K562 (cell line): Measurements from ENCODE around the gene MEGF11. TPM values are rescaled to one million over a fixed set of nuclear protein-coding genes. Genes with fewer than 3 reads are reported as not detected.

ENCODE experiments used
- ATAC-seq: fragments of 200-7000 bp; cut with Tn5 transposase; 3 replicates; pipeline ENCODE4 v1.9.1; 2020; ENCODE audit warnings: moderate library complexity
- BruUV-seq: library from RNA; stranded (reverse); fragments of 400-500 nt; replicated peaks from 2 replicates; lab custom pipeline; 2021; lab: Mats Ljungman, UMichigan
- CTCF ChIA-PET: fragments of 300-600 bp; formaldehyde crosslinking; extraction: SDS; loops from one replicate; lab custom pipeline; 2021; ENCODE audit warnings: low intra/inter-chr PET ratio; lab: Yijun Ruan, JAX
- POLR2A ChIA-PET: fragments of 300-600, 350-650 bp; sonication (Branson Sonifier 250); formaldehyde crosslinking; extraction: SDS; loops from one replicate; lab custom pipeline; 2021; ENCODE audit warnings: antibody characterized with exemption, inconsistent platforms; lab: Yijun Ruan, JAX
- DNase-seq, 4 experiments: peaks; one replicate each; pipeline versions ENCODE4 v3.0.0 to v3.0.0-alpha.2; 2011 to 2018; ENCODE audit warnings: low spot score in 3 of 4, mixed read lengths in 3 of 4; ENCODE audit errors: extremely low read depth in 1 of 4
- FAIRE-seq: peaks from 2 replicates; lab custom pipeline; 2011; peaks lifted over from hg19 to GRCh38; lab: Jason Lieb, UNC
- H2AFZ ChIP-seq: 2 replicates; pipeline ENCODE4 v1.6.0; 2011; ENCODE audit warnings: low read depth, low read length, control low read depth, inconsistent platforms
- H3K27ac ChIP-seq: fragments of 200-600 bp; 3 replicates; pipeline ENCODE4 v1.8.0; 2011; ENCODE audit warnings: low read depth, mild to moderate bottlenecking, control low read depth, inconsistent platforms, low read length, moderate library complexity, mixed read lengths; ENCODE audit errors: extremely low read depth
- H3K27me3 ChIP-seq, 2 experiments: fragments of 300-600 bp in 1 of 2; 2 replicates in 1 of 2; 3 replicates in 1 of 2; pipeline versions ENCODE4 v1.6.0 to v1.8.0; 2011; ENCODE audit warnings: inconsistent platforms in 2 of 2, low read length in 2 of 2, mild to moderate bottlenecking in 1 of 2, mixed read lengths in 1 of 2, moderate library complexity in 1 of 2; ENCODE audit not compliant: control insufficient read depth in 2 of 2, insufficient read depth in 2 of 2
- H3K36me3 ChIP-seq: fragments of 300-600 bp; 3 replicates; pipeline ENCODE4 v1.8.0; 2011; ENCODE audit warnings: mild to moderate bottlenecking, low read length, inconsistent platforms; ENCODE audit not compliant: control insufficient read depth, insufficient read depth
- H3K4me1 ChIP-seq, 2 experiments: fragments of 200-600 bp in 1 of 2; replicated peaks in 1 of 2; 2 replicates in 1 of 2; 3 replicates in 1 of 2; pipeline versions ENCODE4 v1.5.1 to v1.8.0; 2011; ENCODE audit warnings: inconsistent platforms in 2 of 2, low read length in 2 of 2, mild to moderate bottlenecking in 1 of 2, mixed read lengths in 1 of 2, moderate library complexity in 1 of 2; ENCODE audit not compliant: control insufficient read depth in 2 of 2, insufficient read depth in 2 of 2
- H3K4me2 ChIP-seq: 2 replicates; pipeline ENCODE4 v1.6.1; 2011; ENCODE audit warnings: low read length, control low read depth, inconsistent platforms, mixed read lengths; ENCODE audit not compliant: insufficient read depth
- H3K4me3 ChIP-seq: fragments of 200-600 bp; sonication (generic), shearing (Covaris generic); 2 replicates; pipeline ENCODE4 v1.5.1; 2016; ENCODE audit warnings: control low read depth, inconsistent platforms
- H3K79me2 ChIP-seq: fragments of 200-600 bp; 3 replicates; pipeline ENCODE4 v1.8.0; 2011; ENCODE audit warnings: low read length, inconsistent platforms; ENCODE audit not compliant: control insufficient read depth, insufficient read depth
- H3K9ac ChIP-seq, 2 experiments: 2 replicates each; pipeline versions ENCODE4 v1.6.0 to v1.6.1; 2011; ENCODE audit warnings: low read depth in 2 of 2, low read length in 2 of 2, control low read depth in 1 of 2, inconsistent platforms in 1 of 2, mild to moderate bottlenecking in 1 of 2, mixed read lengths in 1 of 2; ENCODE audit not compliant: insufficient read depth in 1 of 2
- H3K9me1 ChIP-seq: one replicate; pipeline ENCODE4 v1.6.0; 2011; ENCODE audit warnings: inconsistent platforms, mild to moderate bottlenecking, low read length, moderate library complexity; ENCODE audit not compliant: control insufficient read depth, insufficient read depth
- H3K9me3 ChIP-seq: replicated peaks from 2 replicates; pipeline ENCODE4 v1.5.1; 2011; ENCODE audit warnings: low read depth, low read length, inconsistent platforms; ENCODE audit not compliant: control insufficient read depth, insufficient read depth
- H4K20me1 ChIP-seq: replicated peaks from 2 replicates; pipeline ENCODE4 v1.6.1; 2011; ENCODE audit warnings: low read length, inconsistent platforms, mixed read lengths; ENCODE audit not compliant: control insufficient read depth, insufficient read depth
- FOXA3 ChIP-seq, 2 experiments: fragments of 450-650 bp in 1 of 2; sonication (generic) in 1 of 2; formaldehyde crosslinking; IDR thresholded peaks in 1 of 2; conservative IDR thresholded peaks in 1 of 2; 2 replicates each; pipeline versions ENCODE4 v1.4.0 to v1.8.0; 2020 to 2022; ENCODE audit warnings: mild to moderate bottlenecking in 2 of 2, missing genetic modification reagents in 1 of 2
- PHF21A ChIP-seq: fragments of 450-650 bp; IDR thresholded peaks from 2 replicates; pipeline ENCODE4 v1.6.1; 2017; ENCODE audit warnings: low read depth, borderline replicate concordance
- RBM25 ChIP-seq: fragments of 200-400 bp; formaldehyde crosslinking; IDR thresholded peaks from 2 replicates; pipeline ENCODE4 v1.6.1; 2018; ENCODE audit warnings: low read length, low read depth, moderate library complexity; ENCODE audit not compliant: severe bottlenecking
- ZKSCAN8 ChIP-seq: fragments of 200-800 bp; sonication (Bioruptor generic); IDR thresholded peaks from 2 replicates; pipeline ENCODE4 v1.6.1; 2016; ENCODE audit warnings: missing genetic modification characterization, missing compliant biosample characterization
- WGBS: fragments of 100-300 bp; shearing (Covaris generic); methylation state at CpG from one replicate; pipeline ENCODE4 v1.1.6; 2016; ENCODE audit warnings: low coverage, mixed read lengths; ENCODE audit not compliant: insufficient coverage; ENCODE audit errors: missing lambda C conversion rate; 5-methylcytosine and 5-hydroxymethylcytosine counted together
- in situ Hi-C: fragments of 300-500 bp; cut with MboI; formaldehyde crosslinking; loops from 4 replicates; pipeline ENCODE4 v1.15.0; 2018; ENCODE audit warnings: inconsistent platforms, mixed read lengths
- intact Hi-C: fragments of 100-400 bp; cut with micrococcal nuclease; formaldehyde crosslinking; loops from 2 replicates; pipeline ENCODE4 v1.14.2; 2022
- polyA plus RNA-seq, 8 experiments: library from polyadenylated mRNA; depleted of rRNA in 4 of 8; stranded (reverse) in 5 of 8; unstranded in 3 of 8; fragments of >200 nt; fragmentation: Nextera tagmentation in 2 of 8; fragmentation: Illumina TruSeq in 1 of 8; extraction: Ambion mirVana in 2 of 8; extraction: Trizol in 1 of 8; gene quantifications; 2 replicates each; pipeline versions ENCODE4 v1.2.1 to v1.2.3, GENCODE V29; 2011 to 2014; ENCODE audit warnings: inconsistent platforms in 1 of 8, missing spikeins in 1 of 8
- total RNA-seq, 7 experiments: library from RNA; depleted of rRNA in 6 of 7; stranded (reverse); fragments of >200 nt in 6 of 7; fragmentation: Illumina TruSeq in 2 of 7; extraction: Trizol in 2 of 7; gene quantifications; 2 replicates each; pipeline versions ENCODE4 v1.2.1 to v1.2.3, GENCODE V29; 2011 to 2021; ENCODE audit warnings: low replicate concordance in 1 of 7

MEGF11 gene
- total and polyA plus RNA-seq, 9 of the 15 experiments (the other 6 are each of a cell fraction or from before 2014, with no cell fraction given): 0.06 to 0.23 (median 0.20) TPM; not detected in 6

DNA sequence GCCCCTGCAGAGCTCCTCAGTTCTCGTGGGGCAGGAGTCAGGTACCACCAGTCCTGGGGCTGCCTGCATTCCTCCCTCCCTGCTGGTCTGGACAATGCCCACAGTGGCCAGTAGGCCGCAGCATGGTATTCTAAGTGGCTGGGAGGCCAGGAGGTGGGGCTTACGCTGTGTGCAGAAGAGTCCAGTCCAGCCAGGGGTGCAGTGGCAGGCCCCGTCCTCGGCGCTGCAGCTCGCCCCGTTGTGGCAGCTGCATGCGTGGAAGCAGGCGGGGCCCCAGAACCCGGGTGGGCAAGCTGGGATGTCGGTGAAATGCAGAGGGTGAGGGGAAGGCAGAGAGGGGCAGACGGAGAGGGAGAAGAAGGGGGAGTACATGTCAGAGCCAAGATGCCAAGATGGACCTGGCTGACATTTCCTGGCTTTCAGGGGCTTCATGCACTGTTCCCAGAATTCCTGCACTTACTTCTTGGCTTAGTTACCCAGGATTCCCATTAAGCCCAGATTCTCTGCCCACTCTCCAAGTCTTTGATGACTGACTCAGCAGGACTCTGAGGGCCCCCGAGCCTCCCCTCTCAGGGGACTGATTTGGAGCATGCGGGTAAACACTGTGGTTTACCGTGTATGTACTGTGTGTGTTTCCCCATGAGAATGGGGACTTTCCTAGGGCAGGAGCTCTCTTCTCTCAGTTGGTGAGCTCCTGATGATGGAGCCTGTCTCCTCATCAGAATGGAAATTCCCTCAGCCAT, 336.7 kb downstream of the MEGF11 start (continued):
- TF ChIP-seq PHF21A: no peak

DNA sequence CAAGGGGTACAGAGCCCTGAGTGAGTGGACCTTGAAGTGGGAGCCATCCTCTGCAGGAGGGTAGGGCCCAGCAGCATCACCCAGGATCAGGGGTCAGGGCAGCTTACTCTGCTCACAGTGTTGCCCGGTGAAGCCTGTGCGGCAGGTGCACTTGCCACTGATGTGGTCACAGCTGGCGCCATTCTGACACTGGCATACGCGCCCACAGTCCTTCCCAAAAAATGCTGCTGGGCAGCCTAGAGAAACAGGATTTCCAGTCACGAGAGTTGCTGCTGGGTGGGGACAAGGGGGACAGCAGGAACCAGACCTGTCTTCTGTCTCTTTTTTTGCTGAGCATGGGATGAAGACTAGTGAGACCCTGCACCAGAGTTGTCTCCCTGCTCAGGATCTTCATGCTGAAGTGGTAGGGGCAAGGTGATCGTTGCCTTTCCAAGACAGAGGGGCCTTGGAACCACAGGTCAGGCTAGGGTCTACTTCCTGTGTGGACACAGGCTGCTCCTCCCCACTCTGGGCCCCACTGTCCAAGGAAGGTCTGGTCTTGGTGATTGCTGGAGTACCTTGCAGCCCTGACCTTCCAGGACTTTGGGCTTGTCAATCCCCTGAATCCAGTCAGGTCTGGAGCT, 337.4 kb downstream of the MEGF11 start:
- H4K20me1 ChIP-seq: no peaks in the 10 kb centered on the region; the same call in none of the 2 replicates
- no peaks in the 10 kb centered on the region for H3K9me3 ChIP-seq
- H3K9me1 ChIP-seq: peaks cover 9% of the 10 kb centered on the region
- no TSS peak for BruUV-seq
- no peak overlapping the region for H3K4me2 ChIP-seq
- in situ Hi-C loops (no loop called here), intact Hi-C loops (no loop called here)
- H3K27me3 ChIP-seq: no peaks in the 10 kb centered on the region
- H3K79me2 ChIP-seq: no peaks in the 10 kb centered on the region
- TF ChIP-seq RBM25 (no peak), FOXA3 (CRISPR knock-in tag; conservative IDR thresholded peaks at IDR 0.05 in 1 of 2, IDR thresholded peaks at IDR 0.05 in 1 of 2) (no peak), ZKSCAN8 (no peak)
- H3K4me3 ChIP-seq: no peak overlapping the region
- ChIA-PET CTCF (no interaction called here), POLR2A (interaction anchor here (0.5 to 1.2 kb wide), 3 partner anchors 13 to 280 kb away, joined by 3 read pairs; no protein-coding TSS in a partner anchor)
- FAIRE-seq: peak; percentile 29
- DNase-seq: no peak
- ATAC-seq: peak; percentile 60
- peaks cover 0 to 7% of the 10 kb centered on the region in 2 experiments; a peak in 2 of 5 replicates for H3K4me1 ChIP-seq
- H3K27ac ChIP-seq: no peak overlapping the region
- H3K9ac ChIP-seq: 0 out of 4 replicates have a peak overlapping the region, but pooled peaks of 1 of the 2 experiments have one; percentile 20
- 76% methylated on average over 7 of the region's 7 CpGs for WGBS
- H3K36me3 ChIP-seq: peaks cover 8% of the 10 kb centered on the region; the same call in 2 of the 3 replicates
- H2AFZ ChIP-seq: no peak overlapping the region
